Cardiac muscle cell (in vitro differentiated cells and primary cell): ENCODE measurements around the gene VWA5B1. TPM values are rescaled to one million over a fixed set of nuclear protein-coding genes. Genes with fewer than 3 reads are reported as not detected.
A peak's percentile ranks its signal among the peaks of the same experiment; 100 is the strongest.

Source experiments
- DNase-seq, 2 donors: peaks; one replicate each; pipeline versions ENCODE4 v3.0.0 to v3.0.0-alpha.2; 2010 to 2017; ENCODE audit warnings: low read depth in 1 of 2, low spot score in 1 of 2
- H3K27ac ChIP-seq: fragments of 200-600 bp; sonication (generic); 2 replicates; pipeline ENCODE4 v1.5.1; 2016
- H3K27me3 ChIP-seq: fragments of 200-600 bp; sonication (generic); 2 replicates; pipeline ENCODE4 v1.6.0; 2016; ENCODE audit warnings: control low read depth
- H3K36me3 ChIP-seq: fragments of 200-600 bp; sonication (generic); 2 replicates; pipeline ENCODE4 v1.5.1; 2016; ENCODE audit warnings: control low read depth
- H3K4me1 ChIP-seq: fragments of 200-600 bp; sonication (generic); 2 replicates; pipeline ENCODE4 v1.8.1; 2017; ENCODE audit warnings: low read depth, mild to moderate bottlenecking, mixed run types
- H3K4me3 ChIP-seq: fragments of 200-600 bp; sonication (generic); 2 replicates; pipeline ENCODE4 v1.5.1; 2016; ENCODE audit warnings: mild to moderate bottlenecking
- H3K9me3 ChIP-seq: fragments of 200-600 bp; sonication (generic); 2 replicates; pipeline ENCODE4 v1.5.1; 2017; ENCODE audit warnings: low read depth, mild to moderate bottlenecking, control low read depth
- CTCF ChIP-seq: IDR thresholded peaks from 2 replicates; pipeline ENCODE4 v1.5.1; 2012; ENCODE audit warnings: low read depth, mild to moderate bottlenecking, low read length
- polyA plus RNA-seq: library from polyadenylated mRNA; unstranded; fragments of >200 nt; fragmentation: Nextera tagmentation; extraction: Ambion mirVana; gene quantifications from 2 replicates; pipeline ENCODE4 v1.2.1, GENCODE V29; 2016
- total RNA-seq: library from RNA; depleted of rRNA; stranded (reverse); fragments of >200 nt; gene quantifications from 2 replicates; pipeline ENCODE4 v1.2.3, GENCODE V29; 2016

VWA5B1 gene
- total and polyA plus RNA-seq, 2 experiments from 2014 or later = 0.27 to 0.37 TPM

- no peak for TF ChIP-seq CTCF
- Histone ChIP-seq H3K4me1 (no peaks in the 10 kb centered on the region), H3K36me3 (no peaks in the 10 kb centered on the region), H3K27ac (no peak overlapping the region), H3K27me3 (peaks cover 97% of the 10 kb centered on the region), H3K4me3 (peak overlapping the region; percentile 16), H3K9me3 (no peaks in the 10 kb centered on the region)
- DNase-seq = peak in 1 of 2 donors; percentile 10
Measured at GRCh38 chr1:20366056-20366462, 75.4 kb downstream of the VWA5B1 start.

GRCh38 chr1:20366463-20367115 is 75.9 kb downstream of the VWA5B1 start:
- no peak for TF ChIP-seq CTCF
- Histone ChIP-seq H3K36me3 (no peaks in the 10 kb centered on the region), H3K4me3 (peak overlapping the region; percentile 16), H3K27ac (no peak overlapping the region), H3K4me1 (no peaks in the 10 kb centered on the region), H3K27me3 (peaks cover 94% of the 10 kb centered on the region), H3K9me3 (no peaks in the 10 kb centered on the region)
- DNase-seq = no peak

- H3K4me1 ChIP-seq = no peaks in the 10 kb centered on the region
- DNase-seq = peak; percentile 53 to 56
- peaks cover 95% of the 10 kb centered on the region for H3K27me3 ChIP-seq
- H3K4me3 ChIP-seq = peak overlapping the region; percentile 16
- peak; percentile 69 for TF ChIP-seq CTCF
- no peaks in the 10 kb centered on the region for H3K9me3 ChIP-seq
- H3K36me3 ChIP-seq = no peaks in the 10 kb centered on the region
- no peak overlapping the region for H3K27ac ChIP-seq
Measured at GRCh38 chr1:20367116-20367585, 76.5 kb downstream of the VWA5B1 start.

- Histone ChIP-seq H3K27me3 (peaks cover 95% of the 10 kb centered on the region), H3K36me3 (no peaks in the 10 kb centered on the region), H3K9me3 (no peaks in the 10 kb centered on the region), H3K4me3 (no peak overlapping the region), H3K4me1 (no peaks in the 10 kb centered on the region), H3K27ac (no peak overlapping the region)
- TF ChIP-seq CTCF = no peak
- no peak for DNase-seq
Measured at GRCh38 chr1:20367626-20368025, 77.0 kb downstream of the VWA5B1 start.

GRCh38 chr1:20368866-20369470 is 78.3 kb downstream of the VWA5B1 start:
- no peaks in the 10 kb centered on the region for H3K9me3 ChIP-seq
- no peaks in the 10 kb centered on the region for H3K4me1 ChIP-seq
- no peak for TF ChIP-seq CTCF
- H3K36me3 ChIP-seq = no peaks in the 10 kb centered on the region
- H3K4me3 ChIP-seq = no peak overlapping the region
- DNase-seq = no peak
- no peak overlapping the region for H3K27ac ChIP-seq
- peaks cover 97% of the 10 kb centered on the region for H3K27me3 ChIP-seq
